ENCODE measurements around the gene GAL3ST1. TPM values are rescaled to one million over a fixed set of nuclear protein-coding genes. Genes with fewer than 3 reads are reported as not detected.

GAL3ST1 gene
- total RNA-seq, 1 donor from 2014 or later, result 11.4 TPM

DNA sequence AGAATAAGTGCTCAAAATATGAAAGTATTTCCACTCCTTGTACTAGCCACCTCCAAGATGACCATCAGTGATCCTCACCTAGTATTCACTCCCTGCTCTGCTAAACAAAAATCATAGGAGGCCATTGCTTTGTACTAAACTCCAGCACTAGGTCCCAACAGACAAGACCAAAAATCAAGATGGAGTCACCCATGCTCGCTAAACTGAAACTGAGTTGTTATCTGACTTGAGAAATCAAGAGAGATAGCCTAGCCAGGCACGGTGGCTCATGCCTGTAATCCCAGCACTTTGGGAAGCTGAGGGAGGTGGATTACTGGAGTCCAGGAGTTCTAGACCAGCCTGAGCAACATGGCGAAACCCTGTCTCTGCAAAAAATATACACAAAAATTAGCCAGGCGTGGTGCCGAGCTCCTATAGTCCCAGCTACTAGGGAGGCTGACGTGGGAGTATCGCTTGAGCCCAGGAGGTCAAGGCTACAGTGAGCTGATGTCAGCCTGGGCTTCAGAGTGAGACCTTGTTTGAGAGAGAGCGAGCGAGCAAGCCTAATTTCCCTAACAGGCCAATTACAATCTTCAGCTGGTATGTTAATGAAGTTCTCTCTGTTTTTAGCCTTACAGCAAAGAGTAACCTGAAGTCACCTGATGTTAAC is 37.3 kb downstream of the GAL3ST1 start:
- TF ChIP-seq, protein P1, sequence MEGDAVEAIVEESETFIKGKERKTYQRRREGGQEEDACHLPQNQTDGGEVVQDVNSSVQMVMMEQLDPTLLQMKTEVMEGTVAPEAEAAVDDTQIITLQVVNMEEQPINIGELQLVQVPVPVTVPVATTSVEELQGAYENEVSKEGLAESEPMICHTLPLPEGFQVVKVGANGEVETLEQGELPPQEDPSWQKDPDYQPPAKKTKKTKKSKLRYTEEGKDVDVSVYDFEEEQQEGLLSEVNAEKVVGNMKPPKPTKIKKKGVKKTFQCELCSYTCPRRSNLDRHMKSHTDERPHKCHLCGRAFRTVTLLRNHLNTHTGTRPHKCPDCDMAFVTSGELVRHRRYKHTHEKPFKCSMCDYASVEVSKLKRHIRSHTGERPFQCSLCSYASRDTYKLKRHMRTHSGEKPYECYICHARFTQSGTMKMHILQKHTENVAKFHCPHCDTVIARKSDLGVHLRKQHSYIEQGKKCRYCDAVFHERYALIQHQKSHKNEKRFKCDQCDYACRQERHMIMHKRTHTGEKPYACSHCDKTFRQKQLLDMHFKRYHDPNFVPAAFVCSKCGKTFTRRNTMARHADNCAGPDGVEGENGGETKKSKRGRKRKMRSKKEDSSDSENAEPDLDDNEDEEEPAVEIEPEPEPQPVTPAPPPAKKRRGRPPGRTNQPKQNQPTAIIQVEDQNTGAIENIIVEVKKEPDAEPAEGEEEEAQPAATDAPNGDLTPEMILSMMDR (conservative IDR thresholded peaks at IDR 0.05; ENCODE audit: low read depth, low read length), result no peak
- H3K4me3 ChIP-seq (ENCODE audit: low read depth, low read length), result no peak overlapping the region
- no peak for DNase-seq (ENCODE audit: low read depth)

DNA sequence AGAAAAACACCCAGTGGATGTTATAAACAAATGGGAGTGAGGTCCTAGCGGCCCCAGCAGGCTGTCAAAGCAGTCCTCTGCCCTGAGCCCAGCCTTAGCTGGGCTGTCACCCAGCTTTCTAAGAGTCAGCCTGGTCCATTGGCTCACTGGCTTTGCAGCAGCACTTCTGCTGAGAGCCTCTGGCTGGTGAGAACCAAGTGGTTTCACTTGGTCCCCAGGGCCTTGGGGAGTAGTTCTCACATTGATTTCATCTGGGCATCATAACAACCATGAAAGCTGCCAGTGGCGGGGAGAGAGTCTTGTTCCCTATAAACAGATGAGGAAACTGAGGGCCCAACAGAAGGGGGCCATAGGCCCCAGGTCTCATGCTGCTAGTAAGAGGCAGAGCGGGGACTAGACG is 39.3 kb downstream of the GAL3ST1 start:
- no peak overlapping the region for H3K4me3 ChIP-seq (ENCODE audit: low read depth, low read length)
- no peak for DNase-seq (ENCODE audit: low read depth)
- TF ChIP-seq, protein P1 (conservative IDR thresholded peaks at IDR 0.05; ENCODE audit: low read depth, low read length), result no peak

DNA sequence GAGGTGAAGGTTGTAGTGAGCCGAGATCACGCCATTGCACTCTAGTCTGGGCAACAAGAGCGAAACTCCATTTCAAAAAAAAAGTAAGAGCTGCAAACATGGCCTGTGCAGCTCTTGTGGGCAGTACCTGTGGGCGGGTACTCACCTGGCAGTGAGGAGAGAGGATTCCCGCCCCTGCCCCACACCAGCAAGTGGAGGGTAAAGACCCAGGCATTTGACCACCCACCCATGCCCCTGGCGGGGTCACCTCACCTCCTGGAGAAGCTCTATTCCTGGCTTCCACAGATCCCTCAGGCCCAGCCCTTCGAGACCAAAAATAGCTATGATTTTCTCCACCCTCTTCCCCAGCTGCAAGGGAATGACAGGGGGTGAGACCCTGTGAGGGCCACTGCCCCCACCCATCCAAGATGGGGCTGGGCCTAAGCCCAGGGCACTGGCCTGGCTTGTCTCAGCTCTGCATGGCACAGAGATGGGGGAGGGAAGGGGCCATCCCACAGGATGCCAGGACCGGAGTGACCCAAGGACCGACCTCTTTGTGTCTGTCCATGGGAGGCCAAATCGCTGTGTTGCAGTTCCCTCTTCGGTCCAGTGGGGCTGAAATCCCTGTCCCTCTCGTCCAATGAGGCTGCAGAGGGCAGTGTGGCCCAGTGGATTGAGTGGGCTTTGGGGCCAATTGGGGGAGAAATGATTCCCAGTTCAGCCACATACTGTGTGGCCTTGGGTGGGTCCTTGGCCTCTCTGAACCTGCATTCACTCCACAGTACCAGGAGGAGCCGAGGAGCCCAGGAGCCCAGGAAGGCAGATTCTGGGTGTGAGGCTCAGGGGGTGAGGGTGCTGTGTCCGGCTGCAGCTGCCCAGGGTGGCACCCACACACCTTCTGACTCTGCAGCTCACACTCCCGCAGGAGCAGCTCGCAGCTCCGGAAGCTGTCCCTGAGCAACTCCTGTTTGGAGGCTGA is 42.5 kb downstream of the GAL3ST1 start:
- no peak for DNase-seq (ENCODE audit: low read depth)
- no peak overlapping the region for H3K4me3 ChIP-seq (ENCODE audit: low read depth, low read length)
- TF ChIP-seq, protein P1 (conservative IDR thresholded peaks at IDR 0.05; ENCODE audit: low read depth, low read length), result no peak

DNA sequence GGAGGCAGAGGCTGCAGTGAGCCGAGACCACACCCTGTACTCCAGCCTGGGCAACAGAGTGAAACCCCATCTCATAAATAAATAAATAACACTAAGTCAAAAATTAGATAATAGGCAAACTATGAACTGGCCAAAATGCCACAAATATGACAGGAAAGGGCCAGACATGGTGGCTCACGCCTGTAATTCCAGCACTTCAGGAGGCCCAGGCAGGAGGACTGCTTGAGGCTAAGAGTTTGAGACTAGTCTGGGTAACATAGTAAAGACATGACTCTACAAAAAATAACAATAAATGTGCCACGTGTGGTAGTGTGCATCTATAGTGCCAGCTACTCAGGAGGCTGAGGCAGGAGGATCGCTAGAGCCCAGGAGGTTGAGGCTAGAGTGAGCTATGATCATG is 47.8 kb downstream of the GAL3ST1 start:
- no peak overlapping the region for H3K4me3 ChIP-seq (ENCODE audit: low read depth, low read length)
- no peak for DNase-seq (ENCODE audit: low read depth)
- TF ChIP-seq, protein P1 (conservative IDR thresholded peaks at IDR 0.05; ENCODE audit: low read depth, low read length), result no peak

DNA sequence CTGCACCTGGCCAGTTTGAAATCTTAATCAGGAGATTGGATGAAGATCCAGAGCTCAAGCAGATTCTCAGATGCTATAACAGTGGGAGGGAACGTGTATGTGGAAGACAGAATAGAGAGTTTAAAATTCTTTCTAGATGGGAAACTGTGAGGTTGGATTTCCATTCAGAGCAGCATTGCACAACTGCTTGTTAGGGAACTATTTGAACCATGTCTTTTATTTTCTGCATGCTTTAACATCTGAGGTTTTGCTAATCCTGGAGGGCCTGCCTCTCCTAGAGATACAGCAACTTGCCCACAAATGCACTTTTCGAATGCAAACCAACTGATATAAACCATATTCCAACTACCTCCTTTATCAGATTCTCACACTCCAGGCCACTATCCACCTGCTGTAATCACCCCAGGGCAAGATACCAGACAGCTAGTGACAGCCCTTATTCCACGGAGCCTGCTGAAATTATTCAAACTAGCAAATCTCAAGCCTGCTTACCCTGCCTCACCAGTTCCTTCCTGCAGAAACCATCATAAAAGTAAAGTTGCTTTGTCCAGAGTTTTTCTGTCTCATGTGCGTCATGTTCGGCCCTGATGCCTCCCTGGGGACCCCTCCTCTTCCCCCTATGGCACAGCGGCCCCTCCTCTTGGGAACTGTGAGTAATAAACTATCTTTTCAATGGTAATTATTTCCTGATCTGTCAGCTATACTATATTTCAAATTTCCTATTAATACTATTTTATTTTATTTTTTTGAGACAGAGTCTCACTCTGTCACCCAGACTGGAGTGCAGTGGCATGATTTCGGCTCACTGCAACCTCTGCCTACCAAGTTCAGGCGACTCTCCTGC is 50.6 kb downstream of the GAL3ST1 start:
- H3K4me3 ChIP-seq (ENCODE audit: low read depth, low read length), result no peak overlapping the region
- no peak for DNase-seq (ENCODE audit: low read depth)
- TF ChIP-seq, protein P1 (conservative IDR thresholded peaks at IDR 0.05; ENCODE audit: low read depth, low read length), result no peak

DNA sequence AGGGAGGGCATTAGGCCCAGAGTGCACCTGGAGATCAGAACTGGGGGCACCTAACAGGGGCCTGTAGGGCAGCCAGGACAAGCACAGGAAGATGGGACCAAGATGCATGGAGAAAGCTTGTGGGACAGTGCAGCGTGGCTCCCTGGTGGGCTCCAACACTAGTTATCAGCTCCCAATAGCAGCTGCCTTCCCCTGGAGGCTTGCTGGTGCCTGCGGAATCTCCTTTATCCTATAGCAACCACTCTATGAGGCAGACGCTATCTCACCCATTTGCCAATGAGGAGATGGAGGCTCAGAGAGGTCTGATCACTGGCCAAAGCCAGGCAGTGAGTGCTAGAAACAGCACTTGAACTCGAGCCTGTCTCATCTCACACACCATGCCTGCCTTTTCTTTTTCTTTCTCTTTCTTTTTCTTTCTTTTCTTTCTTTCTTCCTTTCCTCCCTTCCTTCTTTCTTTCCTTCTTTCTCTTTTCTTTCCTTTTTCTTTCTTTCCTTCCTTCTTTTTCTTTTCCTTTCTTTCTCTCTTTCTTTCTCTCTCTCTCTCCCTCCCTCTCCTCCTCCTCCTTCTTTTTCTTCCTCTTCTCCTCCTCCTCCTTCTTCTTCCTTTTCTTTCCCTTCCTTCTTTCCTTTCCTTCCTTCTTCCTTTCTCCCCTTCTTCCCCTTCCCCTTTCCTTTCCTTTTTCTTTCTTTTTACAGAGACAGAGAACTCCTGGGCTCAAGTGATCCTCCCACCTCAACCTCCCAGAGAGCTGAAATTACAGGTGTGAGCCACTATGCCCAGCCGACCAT is 52.9 kb downstream of the GAL3ST1 start:
- no peak overlapping the region for H3K4me3 ChIP-seq (ENCODE audit: low read depth, low read length)
- no peak for DNase-seq (ENCODE audit: low read depth)
- TF ChIP-seq, protein P1 (conservative IDR thresholded peaks at IDR 0.05; ENCODE audit: low read depth, low read length), result no peak
